Left lung (tissue), 10 donors: ENCODE results near the gene ANKS1B. TPM values are rescaled to one million over a fixed set of nuclear protein-coding genes. Genes with fewer than 3 reads are reported as not detected.
"Not testable (repeated sequence)": the region's sequence is repeated elsewhere in the genome, so short reads cannot be mapped to it uniquely, and the experiment has no call there.

Experiments used
- ATAC-seq: fragments of 200-7000 bp; cut with Tn5 transposase; one replicate; pipeline ENCODE4 v1.9.1; 2020; ENCODE audit warnings: moderate library complexity
- DNase-seq, 4 donors: peaks; one replicate each; pipeline ENCODE4 v3.0.0-alpha.2; 2013 to 2020
- H3K27ac ChIP-seq, 2 donors: fragments of 200-600 bp; sonication (generic) in 1 of 2; one replicate each; pipeline versions ENCODE4 v1.5.0 to v1.8.0; 2020 to 2021
- H3K27me3 ChIP-seq, 2 donors: fragments of 200-600 bp; sonication (generic) in 1 of 2; one replicate each; pipeline versions ENCODE4 v1.5.0 to v1.8.0; 2020 to 2021
- H3K36me3 ChIP-seq, 2 donors: fragments of 200-600 bp; sonication (generic) in 1 of 2; one replicate each; pipeline versions ENCODE4 v1.5.0 to v1.8.0; 2020 to 2021
- H3K4me1 ChIP-seq, 2 donors: fragments of 200-600 bp; one replicate each; pipeline ENCODE4 v1.8.0; 2021
- H3K4me3 ChIP-seq, 2 donors: fragments of 200-600 bp; sonication (generic) in 1 of 2; one replicate each; pipeline versions ENCODE4 v1.5.0 to v1.8.0; 2020 to 2021; ENCODE audit warnings: mild to moderate bottlenecking in 1 of 2
- H3K9me3 ChIP-seq, 2 donors: fragments of 200-600 bp; sonication (generic) in 1 of 2; one replicate each; pipeline versions ENCODE4 v1.5.0 to v1.8.0; 2020 to 2021
- CTCF ChIP-seq, 2 donors: fragments of 200-600 bp; sonication (generic) in 1 of 2; IDR thresholded peaks; one replicate each; pipeline versions ENCODE4 v1.5.0 to v1.8.0; 2021; ENCODE audit warnings: antibody characterized with exemption in 2 of 2
- intact Hi-C, 2 donors: fragments of 100-400 bp; cut with DNase I; formaldehyde crosslinking; loops; one replicate each; pipeline versions ENCODE4 v1.11.2 to v1.14.2; 2022
- polyA plus RNA-seq, 6 donors: library from polyadenylated mRNA; unstranded; fragments of 120-200 nt; gene quantifications; one replicate each; pipeline ENCODE4 v1.2.1, GENCODE V29; 2013; ENCODE audit not compliant: insufficient read length in 6 of 6
- total RNA-seq, 2 donors: library from RNA; stranded (reverse); fragmentation: NEBNext Ultra II Directional; extraction: Animal tissue kit (Norgen Biotek cat#: 25700); gene quantifications; one replicate each; pipeline ENCODE4 v1.2.1, GENCODE V29; 2021
- donor health status: DM: no; HTN: yes; CAD: no.
- donor health status: DM: no; HTN: no; CAD: no.

The ANKS1B gene
- total and polyA plus RNA-seq, 8 donors, result 4.9 to 31.8 (median 14.9) TPM

- intact Hi-C loops, result no loop called here
- TF ChIP-seq CTCF (IDR thresholded peaks at IDR 0.05), result no peak
- no peak for ATAC-seq
These were observed 178.4 kb downstream of the ANKS1B start for GRCh38 chr12:99806304-99806703.

GRCh38 chr12:99804715-99805114, 180.0 kb downstream of the ANKS1B start:
- Histone ChIP-seq H3K4me1 (no peaks in the 10 kb centered on the region), H3K27ac (no peak overlapping the region), H3K36me3 (no peaks in the 10 kb centered on the region), H3K9me3 (peaks cover 0 to 2% of the 10 kb centered on the region in 2 donors), H3K27me3 (no peaks in the 10 kb centered on the region), H3K4me3 (no peak overlapping the region)
- intact Hi-C loops, result no loop called here
- ATAC-seq (no peak), DNase-seq (no peak)
- TF ChIP-seq CTCF (IDR thresholded peaks at IDR 0.05), result no peak

More at GRCh38 chr12:99806304-99806703, 178.4 kb downstream of the ANKS1B start:
- no peak for DNase-seq
- Histone ChIP-seq H3K4me3 (no peak overlapping the region), H3K9me3 (no peaks in the 10 kb centered on the region), H3K27me3 (no peaks in the 10 kb centered on the region), H3K27ac (no peak overlapping the region), H3K4me1 (no peaks in the 10 kb centered on the region), H3K36me3 (no peaks in the 10 kb centered on the region)

GRCh38 chr12:99800605-99801004, 184.1 kb downstream of the ANKS1B start:
- ATAC-seq, result no peak
- Histone ChIP-seq H3K9me3 (peaks cover 0 to 2% of the 10 kb centered on the region in 2 donors), H3K27me3 (no peaks in the 10 kb centered on the region), H3K27ac (no peak overlapping the region), H3K36me3 (no peaks in the 10 kb centered on the region), H3K4me3 (no peak overlapping the region), H3K4me1 (no peaks in the 10 kb centered on the region)
- intact Hi-C loops, result no loop called here
- TF ChIP-seq CTCF (IDR thresholded peaks at IDR 0.05), result no peak
- DNase-seq, result no peak

- intact Hi-C loops, H3K27ac ChIP-seq, H3K36me3 ChIP-seq, DNase-seq, H3K9me3 ChIP-seq, ATAC-seq, H3K27me3 ChIP-seq, H3K4me1 ChIP-seq, H3K4me3 ChIP-seq: not testable (repeated sequence)
These were observed 186.8 kb downstream of the ANKS1B start for GRCh38 chr12:99797931-99798330.

GRCh38 chr12:99783421-99783820, 201.3 kb downstream of the ANKS1B start:
- no peaks in the 10 kb centered on the region for H3K4me1 ChIP-seq
- H3K4me3 ChIP-seq, result no peak overlapping the region
- H3K27ac ChIP-seq, result no peak overlapping the region
- peaks cover 0 to 4% of the 10 kb centered on the region in 2 donors for H3K9me3 ChIP-seq
- no peaks in the 10 kb centered on the region for H3K27me3 ChIP-seq
- no peak for TF ChIP-seq CTCF (IDR thresholded peaks at IDR 0.05)
- no peaks in the 10 kb centered on the region for H3K36me3 ChIP-seq
- intact Hi-C loops, result no loop called here
- DNase-seq, result no peak
- ATAC-seq, result no peak

GRCh38 chr12:99772274-99772673, 212.5 kb downstream of the ANKS1B start:
- DNase-seq (no peak), ATAC-seq (no peak)
- intact Hi-C loops, result no loop called here
- Histone ChIP-seq H3K4me1 (no peaks in the 10 kb centered on the region), H3K9me3 (no peaks in the 10 kb centered on the region), H3K27ac (no peak overlapping the region), H3K36me3 (no peaks in the 10 kb centered on the region), H3K4me3 (no peak overlapping the region), H3K27me3 (no peaks in the 10 kb centered on the region)
- no peak for TF ChIP-seq CTCF (IDR thresholded peaks at IDR 0.05)
